ENCODE measurements around the gene ZNF304. TPM values are rescaled to one million over a fixed set of nuclear protein-coding genes. Genes with fewer than 3 reads are reported as not detected.

ZNF304 gene
- total and polyA plus RNA-seq, 9 donors: 3.0 to 13.0 (median 9.1) TPM

DNA sequence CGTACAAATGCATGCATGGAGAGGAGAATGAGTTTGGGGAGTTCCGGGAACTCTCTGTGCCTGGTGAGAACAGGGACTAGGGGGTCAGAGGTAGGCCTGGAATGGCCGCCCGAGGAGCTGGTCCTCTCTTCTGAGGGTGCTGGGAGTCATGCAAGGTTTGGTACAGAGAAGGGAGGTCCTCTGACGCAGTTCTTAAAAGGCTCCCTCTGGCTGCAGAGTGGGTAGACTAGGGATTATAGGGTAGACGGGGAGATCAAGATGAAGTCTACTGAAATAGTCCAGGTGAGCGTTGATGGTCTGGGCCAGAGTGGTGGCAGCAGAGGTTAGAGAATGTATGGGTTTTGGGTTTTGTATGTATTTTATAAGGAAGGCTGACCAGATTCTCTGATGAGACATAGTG is 796 bp downstream of the ZNF304 start:
- Histone ChIP-seq H3K27ac (no peak overlapping the region), H3K27me3 (no peaks in the 10 kb centered on the region), H3K4me3 (peak overlapping the region; percentile 87), H3K4me1 (ENCODE audit: insufficient read depth) (peaks cover 5% of the 10 kb centered on the region), H3K9me3 (peaks cover 10 to 45% of the 10 kb centered on the region in 2 donors), H3K36me3 (peaks cover 5% of the 10 kb centered on the region)
- 21 to 32% (median 22%) methylated on average over 7 of the region's 7 CpGs for WGBS, 3 donors
- TF ChIP-seq, protein P1, sequence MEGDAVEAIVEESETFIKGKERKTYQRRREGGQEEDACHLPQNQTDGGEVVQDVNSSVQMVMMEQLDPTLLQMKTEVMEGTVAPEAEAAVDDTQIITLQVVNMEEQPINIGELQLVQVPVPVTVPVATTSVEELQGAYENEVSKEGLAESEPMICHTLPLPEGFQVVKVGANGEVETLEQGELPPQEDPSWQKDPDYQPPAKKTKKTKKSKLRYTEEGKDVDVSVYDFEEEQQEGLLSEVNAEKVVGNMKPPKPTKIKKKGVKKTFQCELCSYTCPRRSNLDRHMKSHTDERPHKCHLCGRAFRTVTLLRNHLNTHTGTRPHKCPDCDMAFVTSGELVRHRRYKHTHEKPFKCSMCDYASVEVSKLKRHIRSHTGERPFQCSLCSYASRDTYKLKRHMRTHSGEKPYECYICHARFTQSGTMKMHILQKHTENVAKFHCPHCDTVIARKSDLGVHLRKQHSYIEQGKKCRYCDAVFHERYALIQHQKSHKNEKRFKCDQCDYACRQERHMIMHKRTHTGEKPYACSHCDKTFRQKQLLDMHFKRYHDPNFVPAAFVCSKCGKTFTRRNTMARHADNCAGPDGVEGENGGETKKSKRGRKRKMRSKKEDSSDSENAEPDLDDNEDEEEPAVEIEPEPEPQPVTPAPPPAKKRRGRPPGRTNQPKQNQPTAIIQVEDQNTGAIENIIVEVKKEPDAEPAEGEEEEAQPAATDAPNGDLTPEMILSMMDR (IDR thresholded peaks at IDR 0.05): no peak
- TF ChIP-seq POLR2A (IDR thresholded peaks at IDR 0.05) (no peak), EP300 (IDR thresholded peaks at IDR 0.05) (no peak)
- DNase-seq: no peak
- intact Hi-C loops (cut with DNase I): no loop called here

- WGBS, 3 donors: 89 to 97% (median 95%) methylated on average over 4 of the region's 4 CpGs
- Histone ChIP-seq H3K4me3 (no peak overlapping the region), H3K27ac (no peak overlapping the region), H3K4me1 (ENCODE audit: insufficient read depth) (peaks cover 5% of the 10 kb centered on the region), H3K27me3 (no peaks in the 10 kb centered on the region), H3K36me3 (peaks cover 5% of the 10 kb centered on the region), H3K9me3 (peaks cover 10 to 65% of the 10 kb centered on the region in 2 donors)
- no peak for DNase-seq
- no peak for TF ChIP-seq EP300 (IDR thresholded peaks at IDR 0.05)
- no peak for TF ChIP-seq POLR2A (IDR thresholded peaks at IDR 0.05)
- TF ChIP-seq, protein P1 (IDR thresholded peaks at IDR 0.05): no peak
- intact Hi-C loops (cut with DNase I): no loop called here
Observed at GRCh38 chr19:57355916-57356315, 4.8 kb downstream of the ZNF304 start.

DNA sequence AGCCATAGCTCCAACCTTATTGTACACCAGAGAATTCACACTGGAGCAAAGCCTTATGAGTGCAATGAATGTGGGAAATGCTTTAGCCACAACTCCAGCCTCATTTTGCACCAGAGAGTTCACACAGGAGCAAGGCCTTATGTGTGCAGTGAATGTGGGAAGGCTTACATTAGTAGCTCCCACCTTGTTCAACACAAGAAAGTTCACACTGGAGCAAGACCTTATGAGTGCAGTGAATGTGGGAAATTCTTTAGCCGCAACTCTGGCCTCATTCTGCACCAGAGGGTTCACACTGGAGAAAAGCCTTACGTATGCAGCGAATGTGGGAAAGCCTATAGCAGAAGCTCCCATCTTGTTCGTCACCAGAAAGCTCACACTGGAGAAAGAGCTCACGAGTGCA is 6.3 kb downstream of the ZNF304 start:
- Histone ChIP-seq H3K4me3 (no peak overlapping the region), H3K36me3 (peaks cover 5% of the 10 kb centered on the region), H3K27me3 (no peaks in the 10 kb centered on the region), H3K27ac (no peak overlapping the region), H3K9me3 (peaks cover 10 to 62% of the 10 kb centered on the region in 2 donors), H3K4me1 (ENCODE audit: insufficient read depth) (no peaks in the 10 kb centered on the region)
- TF ChIP-seq EP300 (IDR thresholded peaks at IDR 0.05): no peak
- TF ChIP-seq, protein P1 (IDR thresholded peaks at IDR 0.05): no peak
- no peak for TF ChIP-seq POLR2A (IDR thresholded peaks at IDR 0.05)
- 92 to 98% (median 93%) methylated on average over 5 of the region's 5 CpGs for WGBS, 3 donors
- intact Hi-C loops (cut with DNase I): no loop called here
- no peak for DNase-seq

GRCh38 chr19:57359300-57359699 is 8.2 kb downstream of the ZNF304 start:
- no peak for DNase-seq
- Histone ChIP-seq H3K27me3 (no peaks in the 10 kb centered on the region), H3K27ac (no peak overlapping the region), H3K4me3 (no peak overlapping the region), H3K9me3 (peaks cover 10 to 46% of the 10 kb centered on the region in 2 donors), H3K4me1 (ENCODE audit: insufficient read depth) (peaks cover 5% of the 10 kb centered on the region), H3K36me3 (peaks cover 5% of the 10 kb centered on the region)
- intact Hi-C loops (cut with DNase I): no loop called here
- TF ChIP-seq EP300 (IDR thresholded peaks at IDR 0.05) (no peak), POLR2A (IDR thresholded peaks at IDR 0.05) (no peak)
- TF ChIP-seq, protein P1 (IDR thresholded peaks at IDR 0.05): no peak
